ENCODE results near the gene PRKG1. TPM values are rescaled to one million over a fixed set of nuclear protein-coding genes. Genes with fewer than 3 reads are reported as not detected.
"Not testable (repeated sequence)": the region's sequence is repeated elsewhere in the genome, so short reads cannot be mapped to it uniquely, and the experiment has no call there.

PRKG1 gene
- total RNA-seq, 2 experiments from 2014 or later, result not detected

DNA sequence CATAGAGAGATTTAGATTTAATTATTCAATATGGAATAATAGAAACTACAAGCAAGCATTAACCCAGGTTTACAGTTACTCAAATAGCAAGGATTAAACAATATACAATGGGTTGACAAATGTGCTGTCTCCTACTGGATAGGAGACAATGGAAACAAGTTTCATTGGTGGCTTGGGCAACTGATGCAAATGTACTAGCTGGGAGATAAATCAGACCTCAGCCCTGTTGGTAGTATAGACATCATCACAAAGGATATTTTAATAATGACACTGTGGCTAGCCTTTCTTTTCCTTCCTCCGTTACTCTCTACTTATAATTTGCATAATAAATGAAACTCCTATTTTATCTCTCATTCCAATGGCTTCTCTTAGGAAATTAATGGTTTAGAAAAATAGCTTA, 1143.2 kb downstream of the PRKG1 start:
- H3K27me3 Mint-ChIP-seq, result no peaks in the 10 kb centered on the region
- H3K9me3 Mint-ChIP-seq, result no peaks in the 10 kb centered on the region
- no peaks in the 10 kb centered on the region for H3K36me3 Mint-ChIP-seq
- H3K4me3 Mint-ChIP-seq, result no peak overlapping the region
- DNase-seq, result no peak
- no peak overlapping the region for H3K27ac Mint-ChIP-seq
- H3K4me1 Mint-ChIP-seq, result peaks cover 2% of the 10 kb centered on the region

DNA sequence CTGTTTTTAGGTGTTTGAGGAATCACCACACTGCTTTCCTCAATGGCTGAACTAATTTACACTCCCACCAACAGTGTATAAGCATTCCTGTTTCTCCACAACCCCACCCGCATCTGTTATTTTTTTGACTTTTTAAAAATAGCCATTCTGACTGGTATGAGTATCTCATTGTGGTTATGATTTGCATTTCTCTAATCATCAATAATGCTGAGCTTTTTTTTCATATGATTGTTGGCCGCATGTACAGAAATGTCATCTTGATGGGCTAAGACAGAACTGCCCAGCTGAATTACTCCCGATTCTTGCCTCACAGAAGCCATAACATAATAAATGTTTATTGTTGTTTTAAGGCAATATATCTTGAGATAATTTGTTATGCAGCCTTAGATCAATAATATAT, 1146.7 kb downstream of the PRKG1 start:
- Mint-ChIP-seq H3K36me3 (no peaks in the 10 kb centered on the region), H3K27ac (no peak overlapping the region), H3K4me1 (no peaks in the 10 kb centered on the region), H3K4me3 (no peak overlapping the region), H3K9me3 (no peaks in the 10 kb centered on the region), H3K27me3 (no peaks in the 10 kb centered on the region)
- DNase-seq, result no peak

DNA sequence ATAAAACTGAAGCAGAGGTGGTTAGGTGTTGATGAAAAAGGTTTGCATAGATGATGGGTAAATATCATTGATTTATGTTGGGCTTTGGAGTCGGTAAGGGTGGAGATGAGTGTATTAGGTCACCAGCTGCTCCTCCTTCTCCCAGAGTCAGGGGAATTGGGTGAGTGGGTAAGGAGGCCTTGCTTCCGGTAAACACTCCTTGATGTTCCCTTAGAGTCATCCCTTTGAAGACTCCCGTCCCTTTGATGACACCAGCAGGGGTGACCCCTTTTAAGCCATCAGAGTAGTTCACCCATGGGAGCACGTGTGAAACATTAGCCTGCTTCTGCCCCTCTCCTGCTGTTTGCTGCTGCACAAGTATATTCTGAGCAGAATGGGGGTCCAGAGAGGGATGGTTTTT, 1147.6 kb downstream of the PRKG1 start:
- no peak for DNase-seq
- no peak overlapping the region for H3K4me3 Mint-ChIP-seq
- no peak overlapping the region for H3K27ac Mint-ChIP-seq
- H3K36me3 Mint-ChIP-seq, result no peaks in the 10 kb centered on the region
- H3K9me3 Mint-ChIP-seq, result no peaks in the 10 kb centered on the region
- no peaks in the 10 kb centered on the region for H3K27me3 Mint-ChIP-seq
- no peaks in the 10 kb centered on the region for H3K4me1 Mint-ChIP-seq

DNA sequence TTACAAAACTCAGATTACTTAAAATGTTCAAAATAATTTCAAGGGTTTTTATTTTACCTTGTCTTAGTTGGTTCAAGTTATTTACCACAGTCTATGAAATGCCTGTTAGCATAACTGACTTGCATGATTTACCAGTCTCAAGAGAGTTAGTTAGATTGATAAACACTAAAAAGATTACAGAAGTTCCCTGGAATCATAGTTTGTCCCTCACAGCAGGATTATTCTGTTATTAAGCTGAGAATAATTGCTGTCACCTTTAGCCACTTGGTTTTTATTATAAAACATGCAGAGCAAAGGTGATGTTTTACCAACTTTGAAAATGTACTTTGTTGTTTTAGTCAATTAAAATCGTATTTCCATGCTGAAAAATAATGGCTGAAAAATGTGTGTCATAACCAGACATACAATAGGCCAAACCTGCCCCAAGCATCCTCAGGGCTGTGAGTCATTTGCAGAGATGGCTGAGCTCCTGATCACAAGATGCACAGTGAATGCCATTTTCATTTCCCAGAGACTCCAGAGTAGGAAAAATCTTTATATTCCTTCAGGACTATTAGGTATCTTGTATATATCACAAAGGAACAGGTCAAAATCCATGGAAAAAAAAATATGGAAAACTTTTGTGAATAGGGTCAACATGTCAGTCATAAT, 1152.0 kb downstream of the PRKG1 start:
- H3K4me1 Mint-ChIP-seq, result no peaks in the 10 kb centered on the region
- DNase-seq, result no peak
- no peaks in the 10 kb centered on the region for H3K27me3 Mint-ChIP-seq
- H3K9me3 Mint-ChIP-seq, result no peaks in the 10 kb centered on the region
- H3K27ac Mint-ChIP-seq, result no peak overlapping the region
- H3K4me3 Mint-ChIP-seq, result no peak overlapping the region
- H3K36me3 Mint-ChIP-seq, result no peaks in the 10 kb centered on the region

DNA sequence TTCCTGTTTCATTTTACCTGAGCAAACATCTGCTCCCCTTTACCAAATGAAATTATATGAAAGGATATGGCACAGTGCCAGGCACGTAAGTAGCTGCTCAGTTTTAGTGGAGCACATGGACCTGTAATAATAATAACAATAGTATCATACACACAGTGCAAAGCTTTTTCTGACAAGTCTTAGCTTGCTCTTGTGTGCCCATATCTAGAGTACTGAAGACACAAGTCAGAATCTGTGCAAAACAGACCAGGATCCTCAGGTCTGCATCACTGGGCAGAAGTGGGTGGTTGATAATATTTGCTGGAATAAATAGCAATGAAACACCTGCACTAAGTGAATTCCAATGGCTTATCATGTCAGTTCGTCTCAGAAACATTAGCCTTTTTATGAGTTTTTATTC, 1154.3 kb downstream of the PRKG1 start:
- H3K4me1 Mint-ChIP-seq, result peaks cover 8% of the 10 kb centered on the region
- no peaks in the 10 kb centered on the region for H3K36me3 Mint-ChIP-seq
- peaks cover 15% of the 10 kb centered on the region for H3K27me3 Mint-ChIP-seq
- H3K4me3 Mint-ChIP-seq, result no peak overlapping the region
- no peaks in the 10 kb centered on the region for H3K9me3 Mint-ChIP-seq
- no peak for DNase-seq
- H3K27ac Mint-ChIP-seq, result no peak overlapping the region

DNA sequence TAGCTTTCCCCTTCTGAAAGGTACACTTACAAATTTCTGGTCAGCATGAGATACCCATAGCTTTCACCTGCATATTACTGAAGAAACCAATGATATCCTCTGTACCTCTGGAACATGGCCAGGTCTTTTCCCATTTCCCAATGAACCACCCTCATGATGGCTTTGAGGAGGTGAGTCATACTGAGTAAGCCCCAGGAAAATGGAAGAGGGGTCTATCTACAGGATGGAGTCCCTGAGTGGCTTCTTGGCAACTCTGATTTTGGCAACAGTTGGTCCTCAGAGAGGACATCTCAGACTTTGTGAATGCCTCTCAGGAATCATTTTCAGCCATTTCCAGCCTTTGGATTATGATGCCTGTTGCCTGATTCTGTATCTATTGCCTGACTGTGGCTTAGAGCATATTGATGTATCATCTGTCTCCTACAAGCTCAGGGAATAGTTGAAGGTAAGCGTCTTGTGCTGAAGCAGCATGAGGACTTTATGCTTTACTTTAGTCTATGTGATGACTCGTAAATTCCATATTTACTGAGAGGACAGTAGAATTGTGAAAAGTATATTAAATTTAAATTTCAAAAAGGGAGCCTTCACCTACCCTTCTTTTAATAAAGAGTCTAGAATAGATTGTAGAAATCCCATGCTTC, 1155.1 kb downstream of the PRKG1 start:
- H3K27ac Mint-ChIP-seq, result no peak overlapping the region
- H3K36me3 Mint-ChIP-seq, result no peaks in the 10 kb centered on the region
- H3K4me1 Mint-ChIP-seq, result peaks cover 8% of the 10 kb centered on the region
- H3K27me3 Mint-ChIP-seq, result peaks cover 15% of the 10 kb centered on the region
- H3K9me3 Mint-ChIP-seq, result no peaks in the 10 kb centered on the region
- DNase-seq, result no peak
- H3K4me3 Mint-ChIP-seq, result no peak overlapping the region

DNA sequence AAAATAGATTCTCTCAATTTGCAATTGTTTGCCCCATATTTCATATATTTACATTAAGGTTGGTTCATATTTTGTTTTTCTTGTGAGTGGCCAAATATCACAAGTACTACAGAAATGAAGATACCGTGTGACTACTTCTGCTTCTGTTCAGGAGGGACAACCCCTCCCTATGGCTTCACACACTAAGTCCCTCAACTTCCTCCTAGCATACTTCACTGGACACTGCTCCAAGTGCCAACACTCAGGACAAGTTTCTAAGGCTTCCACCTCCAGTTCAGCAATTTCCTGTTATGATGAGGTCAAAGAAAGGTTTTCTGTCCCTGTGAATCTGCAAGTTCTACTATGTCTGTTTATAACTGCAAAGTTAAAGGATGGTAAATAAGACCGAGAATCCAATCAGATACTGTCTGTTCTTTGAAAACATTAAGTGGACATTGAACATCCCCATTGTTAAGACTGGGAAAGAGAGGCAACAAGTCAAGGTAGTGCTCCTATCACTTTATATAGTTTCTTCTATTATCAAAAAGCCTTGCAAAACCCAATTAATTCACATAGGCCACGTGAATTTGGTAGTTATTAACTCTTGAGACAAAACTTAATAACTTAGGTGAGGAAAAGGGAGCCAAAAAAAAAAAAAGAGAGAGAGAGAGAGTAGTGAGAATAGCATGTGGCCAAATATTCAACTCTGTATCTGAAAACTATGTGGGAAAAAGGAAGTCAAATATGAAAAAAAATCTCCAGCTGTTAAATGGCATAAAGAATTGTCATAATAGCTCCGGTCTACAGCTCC, 1158.5 kb downstream of the PRKG1 start:
- Mint-ChIP-seq H3K27ac (peak overlapping the region; percentile 19), H3K27me3 (peaks cover 15% of the 10 kb centered on the region), H3K4me3 (peak overlapping the region; percentile 35), H3K36me3 (no peaks in the 10 kb centered on the region), H3K9me3 (no peaks in the 10 kb centered on the region), H3K4me1 (peaks cover 8% of the 10 kb centered on the region)
- DNase-seq, result no peak

DNA sequence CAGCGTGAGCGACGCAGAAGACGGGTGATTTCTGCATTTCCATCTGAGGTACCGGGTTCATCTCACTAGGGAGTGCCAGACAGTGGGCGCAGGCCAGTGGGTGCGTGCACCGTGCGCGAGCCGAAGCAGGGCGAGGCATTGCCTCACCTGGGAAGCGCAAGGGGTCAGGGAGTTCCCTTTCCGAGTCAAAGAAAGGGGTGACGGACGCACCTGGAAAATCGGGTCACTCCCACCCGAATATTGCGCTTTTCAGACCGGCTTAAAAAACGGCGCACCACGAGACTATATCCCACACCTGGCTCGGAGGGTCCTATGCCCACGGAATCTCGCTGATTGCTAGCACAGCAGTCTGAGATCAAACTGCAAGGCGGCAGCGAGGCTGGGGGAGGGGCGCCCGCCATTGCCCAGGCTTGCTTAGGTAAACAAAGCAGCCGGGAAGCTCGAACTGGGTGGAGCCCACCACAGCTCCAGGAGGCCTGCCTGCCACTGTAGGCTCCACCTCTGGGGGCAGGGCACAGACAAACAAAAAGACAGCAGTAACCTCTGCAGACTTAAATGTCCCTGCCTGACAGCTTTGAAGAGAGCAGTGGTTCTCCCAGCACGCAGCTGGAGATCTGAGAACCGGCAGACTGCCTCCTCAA, 1159.2 kb downstream of the PRKG1 start:
- H3K9me3 Mint-ChIP-seq, H3K4me1 Mint-ChIP-seq, H3K27ac Mint-ChIP-seq, H3K36me3 Mint-ChIP-seq, DNase-seq: not testable (repeated sequence)
- H3K27me3 Mint-ChIP-seq, result peaks cover 15% of the 10 kb centered on the region
- peak overlapping the region; percentile 35 for H3K4me3 Mint-ChIP-seq

DNA sequence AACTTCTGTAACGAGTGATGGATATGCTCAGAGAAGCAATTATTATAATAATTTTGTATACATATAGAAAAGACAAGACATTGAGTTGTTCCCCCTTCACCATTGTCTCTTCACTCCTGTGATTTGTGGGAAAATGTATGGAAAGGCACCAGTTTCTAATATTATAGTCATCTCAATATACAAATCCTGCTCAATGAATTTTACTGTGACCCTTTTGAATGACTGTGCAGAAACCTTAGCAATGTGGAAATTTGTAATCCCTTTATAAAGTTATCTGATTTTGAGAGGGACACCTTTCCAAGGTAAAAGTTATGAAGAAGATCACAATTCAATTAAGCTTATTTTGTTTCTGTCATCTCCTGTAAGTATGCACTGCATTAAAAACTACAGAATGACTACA, 1165.5 kb downstream of the PRKG1 start:
- Mint-ChIP-seq H3K36me3 (no peaks in the 10 kb centered on the region), H3K9me3 (no peaks in the 10 kb centered on the region), H3K27me3 (no peaks in the 10 kb centered on the region), H3K4me3 (no peak overlapping the region), H3K4me1 (no peaks in the 10 kb centered on the region), H3K27ac (no peak overlapping the region)
- no peak for DNase-seq

DNA sequence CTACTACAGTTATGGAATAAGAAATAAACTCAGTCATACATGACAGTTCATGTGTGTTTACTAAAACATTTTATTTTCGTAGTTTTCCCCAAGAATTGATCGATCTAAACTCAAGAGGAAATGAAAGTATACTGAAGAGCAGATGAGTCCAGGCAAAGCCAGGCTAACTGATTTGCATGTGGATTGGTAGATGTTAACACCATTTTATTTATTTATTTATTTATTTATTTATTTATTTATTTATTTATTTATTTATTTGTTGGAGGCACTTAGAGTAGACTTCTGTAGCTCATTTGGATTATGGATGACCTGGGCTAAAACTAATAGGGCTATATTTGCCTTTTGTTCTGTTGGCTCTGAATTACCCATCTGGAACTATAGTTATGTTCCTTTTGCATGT, 1171.3 kb downstream of the PRKG1 start:
- Mint-ChIP-seq H3K9me3 (no peaks in the 10 kb centered on the region), H3K4me3 (no peak overlapping the region), H3K36me3 (no peaks in the 10 kb centered on the region), H3K4me1 (no peaks in the 10 kb centered on the region), H3K27me3 (no peaks in the 10 kb centered on the region), H3K27ac (no peak overlapping the region)
- DNase-seq, result no peak

DNA sequence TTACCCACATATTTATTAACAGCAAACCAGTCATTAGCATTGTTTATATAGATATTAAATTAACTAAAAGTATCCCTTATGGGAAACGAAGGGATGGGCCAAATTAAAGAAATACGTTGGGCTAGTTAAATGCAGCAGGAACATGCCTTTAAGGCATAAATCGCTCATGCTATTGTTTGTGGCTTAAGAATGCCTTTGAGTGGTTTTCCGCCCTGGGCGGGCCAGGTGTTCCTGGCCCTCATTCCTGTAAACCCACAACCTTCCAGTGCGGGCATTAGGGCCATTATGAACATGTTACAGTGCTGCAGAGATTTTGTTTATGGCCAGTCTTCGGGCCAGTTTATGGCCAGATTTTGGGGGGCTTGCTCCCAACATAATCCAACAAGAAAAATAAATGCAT, 1173.6 kb downstream of the PRKG1 start:
- H3K27me3 Mint-ChIP-seq, H3K4me1 Mint-ChIP-seq, H3K36me3 Mint-ChIP-seq, H3K4me3 Mint-ChIP-seq, DNase-seq, H3K9me3 Mint-ChIP-seq, H3K27ac Mint-ChIP-seq: not testable (repeated sequence)

DNA sequence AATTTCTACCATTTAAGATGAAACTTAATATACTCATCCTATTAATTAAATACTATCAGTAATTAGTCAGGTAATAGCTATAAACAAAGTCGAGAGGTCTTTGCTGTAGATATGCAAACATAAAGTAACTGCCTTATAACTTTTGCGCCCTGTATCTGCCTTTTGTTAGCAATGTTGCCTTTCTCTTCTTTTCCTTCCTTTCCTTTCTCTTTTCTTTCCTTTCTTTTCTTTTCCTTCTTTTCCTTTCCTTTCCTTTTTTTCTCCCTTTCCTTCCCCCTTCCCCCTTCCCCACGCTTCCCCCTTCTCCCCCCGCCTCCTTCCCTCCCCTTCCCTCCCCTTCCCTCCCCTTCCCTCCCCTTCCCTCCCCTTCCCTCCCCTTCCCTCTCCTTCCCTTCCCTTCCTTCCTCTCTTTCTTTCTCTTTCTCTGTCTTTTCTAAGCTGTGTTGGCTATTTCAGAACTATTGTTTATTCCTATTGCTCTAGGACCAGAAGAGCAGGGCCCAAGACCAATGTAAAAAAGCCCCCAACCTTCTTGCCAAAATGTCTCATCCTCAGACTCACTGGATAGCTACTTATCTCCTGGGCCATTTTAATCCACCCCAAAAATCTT, 1174.5 kb downstream of the PRKG1 start:
- Mint-ChIP-seq H3K9me3 (no peaks in the 10 kb centered on the region), H3K4me3 (no peak overlapping the region), H3K27me3 (no peaks in the 10 kb centered on the region), H3K36me3 (no peaks in the 10 kb centered on the region), H3K27ac (no peak overlapping the region), H3K4me1 (no peaks in the 10 kb centered on the region)
- no peak for DNase-seq

DNA sequence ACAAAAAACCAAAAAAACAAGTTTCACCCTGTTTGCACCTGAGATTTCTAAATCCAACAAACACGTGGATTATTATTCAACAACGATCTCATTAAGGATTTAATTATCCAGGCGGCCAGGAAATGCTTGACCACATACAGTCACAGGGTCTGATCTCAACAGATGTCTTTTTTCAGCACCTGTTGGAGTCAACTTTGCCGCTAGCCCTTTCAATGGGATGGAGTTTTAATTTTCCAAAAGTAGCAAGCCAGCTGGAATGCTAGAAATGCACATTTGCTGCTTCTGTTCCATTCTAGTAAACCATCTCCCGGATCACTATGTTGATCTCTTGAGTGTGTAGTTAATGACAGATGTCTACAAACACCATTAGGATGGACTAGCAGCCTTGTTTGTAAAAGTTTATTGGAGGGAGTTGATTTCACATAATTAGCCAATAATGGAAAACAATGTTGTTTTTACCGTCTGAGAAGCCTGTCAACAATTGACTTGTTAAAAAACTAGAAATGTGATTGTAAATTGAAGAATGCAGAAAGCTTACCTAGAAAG, 1175.6 kb downstream of the PRKG1 start:
- no peak overlapping the region for H3K27ac Mint-ChIP-seq
- no peaks in the 10 kb centered on the region for H3K36me3 Mint-ChIP-seq

DNA sequence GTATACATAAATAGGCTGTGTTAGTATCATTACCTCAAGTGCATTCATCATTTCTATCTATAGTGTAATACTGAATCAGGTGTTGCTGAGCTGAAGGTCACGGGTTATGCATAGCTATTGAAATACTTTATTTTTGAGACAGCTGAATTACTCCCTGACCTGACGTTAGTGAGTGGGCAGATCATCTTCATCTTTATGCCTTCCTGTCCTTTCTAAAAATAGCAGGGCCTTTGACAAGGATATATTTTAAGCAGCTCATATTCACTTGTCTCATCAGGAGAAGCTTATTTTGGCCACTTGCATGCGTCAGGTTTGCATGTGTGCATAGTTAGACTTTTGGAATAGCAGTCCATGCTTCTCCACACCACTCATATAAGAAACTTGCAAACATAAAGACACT, 1176.2 kb downstream of the PRKG1 start:
- H3K9me3 Mint-ChIP-seq, result no peaks in the 10 kb centered on the region
- no peak for DNase-seq
- H3K4me1 Mint-ChIP-seq, result no peaks in the 10 kb centered on the region
- H3K27me3 Mint-ChIP-seq, result no peaks in the 10 kb centered on the region
- H3K36me3 Mint-ChIP-seq, result no peaks in the 10 kb centered on the region
- no peak overlapping the region for H3K4me3 Mint-ChIP-seq
- H3K27ac Mint-ChIP-seq, result no peak overlapping the region

More for the DNA sequence above, 1175.6 kb downstream of the PRKG1 start:
- Mint-ChIP-seq H3K9me3 (no peaks in the 10 kb centered on the region), H3K4me3 (no peak overlapping the region), H3K27me3 (no peaks in the 10 kb centered on the region), H3K4me1 (no peaks in the 10 kb centered on the region)
- no peak for DNase-seq

DNA sequence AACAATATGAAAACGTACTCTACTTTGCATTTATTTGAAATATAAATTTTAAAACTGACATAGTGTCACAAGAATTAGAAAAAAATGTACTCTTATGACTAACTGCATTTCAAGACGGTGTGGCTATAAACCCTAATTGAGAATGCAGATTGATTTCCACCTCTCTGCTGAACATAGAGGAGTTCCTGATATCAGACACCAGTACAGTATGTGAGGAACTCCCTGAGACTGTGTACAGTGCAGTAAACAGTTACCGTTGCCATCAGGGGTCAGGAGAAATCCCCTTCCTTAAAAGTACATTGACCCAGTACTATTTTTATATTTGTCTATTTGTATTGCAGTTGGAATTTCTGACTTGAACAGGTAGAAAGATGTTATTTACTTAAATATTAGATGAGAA, 1178.0 kb downstream of the PRKG1 start:
- Mint-ChIP-seq H3K27ac (no peak overlapping the region), H3K9me3 (no peaks in the 10 kb centered on the region), H3K36me3 (no peaks in the 10 kb centered on the region), H3K4me1 (no peaks in the 10 kb centered on the region), H3K4me3 (no peak overlapping the region), H3K27me3 (no peaks in the 10 kb centered on the region)
- DNase-seq, result no peak

Data from activated naive CD8-positive, alpha-beta T cell treated with anti-CD3 and anti-CD28 coated beads for 36 hours (primary cell).